Spleen (tissue), 11 donors: Measurements from ENCODE around the gene CABLES1. TPM values are rescaled to one million over a fixed set of nuclear protein-coding genes. Genes with fewer than 3 reads are reported as not detected.

Source experiments
- DNase-seq: peaks from one replicate; pipeline ENCODE4 v3.0.0-alpha.2; 2020
- H3K27ac ChIP-seq, 8 donors: fragments of 200-600 bp; sonication (generic) in 7 of 8; 1 replicate in 4 of 8; 2 replicates in 4 of 8; pipeline versions ENCODE4 v1.5.0 to v1.8.0; 2016 to 2021; ENCODE audit warnings: inconsistent platforms in 4 of 8, mild to moderate bottlenecking in 4 of 8, moderate library complexity in 1 of 8
- H3K27me3 ChIP-seq, 7 donors: fragments of 200-600 bp; sonication (generic) in 6 of 7; replicated peaks in 1 of 7; 1 replicate in 4 of 7; 2 replicates in 3 of 7; pipeline versions ENCODE4 v1.5.0 to v1.8.0; 2016 to 2021; ENCODE audit warnings: inconsistent platforms in 3 of 7, mild to moderate bottlenecking in 1 of 7
- H3K36me3 ChIP-seq, 6 donors: fragments of 200-600 bp; sonication (generic) in 5 of 6; 1 replicate in 4 of 6; 2 replicates in 2 of 6; pipeline versions ENCODE4 v1.5.0 to v1.8.0; 2016 to 2021; ENCODE audit warnings: inconsistent platforms in 2 of 6
- H3K4me1 ChIP-seq, 6 donors: fragments of 200-600 bp; sonication (generic) in 5 of 6; 1 replicate in 3 of 6; 2 replicates in 3 of 6; pipeline versions ENCODE4 v1.5.0 to v1.8.0; 2016 to 2021; ENCODE audit warnings: inconsistent platforms in 3 of 6
- H3K4me3 ChIP-seq, 8 donors: fragments of 200-600 bp; sonication (generic) in 7 of 8; 1 replicate in 4 of 8; 2 replicates in 4 of 8; pipeline versions ENCODE4 v1.5.0 to v1.8.0; 2016 to 2021; ENCODE audit warnings: inconsistent platforms in 4 of 8, mild to moderate bottlenecking in 4 of 8, moderate library complexity in 2 of 8
- H3K9me3 ChIP-seq, 8 donors: fragments of 200-600 bp; sonication (generic) in 7 of 8; 1 replicate in 4 of 8; 2 replicates in 4 of 8; pipeline versions ENCODE4 v1.5.0 to v1.8.0; 2016 to 2021; ENCODE audit warnings: inconsistent platforms in 4 of 8
- CTCF ChIP-seq, 11 experiments: fragments of 200-600 bp in 7 of 11; fragments of 450-650 bp in 4 of 11; sonication (generic) in 4 of 11; IDR thresholded peaks in 8 of 11; conservative IDR thresholded peaks in 3 of 11; 1 replicate in 7 of 11; 2 replicates in 4 of 11; pipeline versions ENCODE4 v1.4.0 to v1.8.0; 2016 to 2021; ENCODE audit warnings: antibody characterized with exemption in 11 of 11, inconsistent platforms in 4 of 11, mild to moderate bottlenecking in 1 of 11
- POLR2A ChIP-seq, 3 donors: fragments of 450-650 bp; IDR thresholded peaks; one replicate each; pipeline ENCODE4 v1.5.1; 2017; ENCODE audit warnings: antibody characterized with exemption in 3 of 3, mild to moderate bottlenecking in 1 of 3
- POLR2AphosphoS5 ChIP-seq, 3 donors: sonication (generic); formaldehyde crosslinking; IDR thresholded peaks; one replicate each; pipeline ENCODE4 v1.5.1; 2017; ENCODE audit warnings: antibody characterized with exemption in 3 of 3
- WGBS, 5 donors: extraction: QIAGEN DNeasy Blood & Tissue Kit in 3 of 5; methylation state at CpG; one replicate each; pipeline versions ENCODE4 v1.1.5 to v1.1.7; 2013 to 2018; 5-methylcytosine and 5-hydroxymethylcytosine counted together
- intact Hi-C: fragments of 100-400 bp; cut with DNase I; formaldehyde crosslinking; loops from one replicate; pipeline ENCODE4 v1.15.0; 2023; ENCODE audit warnings: low total_unique reads
- polyA plus RNA-seq, 3 donors: library from polyadenylated mRNA; stranded (reverse); fragments of 200-250 nt; gene quantifications; one replicate each; pipeline ENCODE4 v1.2.1, GENCODE V29; 2013
- total RNA-seq, 7 donors: library from RNA; depleted of rRNA in 3 of 7; stranded (reverse); fragments of >200 nt in 3 of 7; fragmentation: NEBNext Ultra II Directional in 4 of 7; extraction: Animal tissue kit (Norgen Biotek cat#: 25700) in 4 of 7; gene quantifications; one replicate each; pipeline versions ENCODE4 v1.1.0 to v1.2.1, GENCODE V29; 2016 to 2021
- donor health status: healthy with polysubstance abuse.
- donor health status: DM: no; HTN: no; CAD: no; lungs with moderate emphysema.
- donor health status: DM: no; HTN: no; CAD: no.
- donor health status: Bipolar disorder and iron deficiency.
- donor health status: healthy.
- donor health status: DM: no; HTN: no; CAD: no.
- donor health status: DM: yes; HTN: yes; CAD: no.

CABLES1 gene
- total and polyA plus RNA-seq, 10 donors = 1.7 to 18.7 (median 6.0) TPM

- Histone ChIP-seq H3K27ac (no peak overlapping the region), H3K4me1 (no peaks in the 10 kb centered on the region), H3K9me3 (peaks cover 0 to 8% (median 0%) of the 10 kb centered on the region in 8 donors), H3K36me3 (peaks cover 0 to 9% (median 0%) of the 10 kb centered on the region in 6 donors), H3K4me3 (no peak overlapping the region), H3K27me3 (no peaks in the 10 kb centered on the region)
- no peak for TF ChIP-seq CTCF (IDR thresholded peaks at IDR 0.05 in 8 of 11, conservative IDR thresholded peaks at IDR 0.05 in 3 of 11)
- TF ChIP-seq POLR2A (IDR thresholded peaks at IDR 0.05) = no peak
- no peak for TF ChIP-seq POLR2AphosphoS5 (IDR thresholded peaks at IDR 0.05)
- WGBS, 5 donors = 88 to 93% (median 92%) methylated on average over 3 of the region's 3 CpGs
- intact Hi-C loops = no loop called here
- DNase-seq = no peak
These were observed 75.9 kb downstream of the CABLES1 start for GRCh38 chr18:23211146-23211545.

- intact Hi-C loops = no loop called here
- no peak for DNase-seq
- Histone ChIP-seq H3K36me3 (peaks cover 0 to 9% (median 0%) of the 10 kb centered on the region in 6 donors), H3K27ac (no peak overlapping the region), H3K4me3 (no peak overlapping the region), H3K4me1 (no peaks in the 10 kb centered on the region), H3K27me3 (no peaks in the 10 kb centered on the region), H3K9me3 (peaks cover 0 to 8% (median 0%) of the 10 kb centered on the region in 8 donors)
- 87 to 93% (median 92%) methylated on average over 3 of the region's 3 CpGs for WGBS, 5 donors
- no peak for TF ChIP-seq CTCF (IDR thresholded peaks at IDR 0.05 in 8 of 11, conservative IDR thresholded peaks at IDR 0.05 in 3 of 11)
- no peak for TF ChIP-seq POLR2A (IDR thresholded peaks at IDR 0.05)
- TF ChIP-seq POLR2AphosphoS5 (IDR thresholded peaks at IDR 0.05) = no peak
These were observed 76.9 kb downstream of the CABLES1 start for GRCh38 chr18:23212161-23212560.

GRCh38 chr18:23213200-23213599 lies 77.9 kb downstream of the CABLES1 start:
- TF ChIP-seq POLR2A (IDR thresholded peaks at IDR 0.05) (no peak), CTCF (IDR thresholded peaks at IDR 0.05 in 8 of 11, conservative IDR thresholded peaks at IDR 0.05 in 3 of 11) (no peak), POLR2AphosphoS5 (IDR thresholded peaks at IDR 0.05) (no peak)
- Histone ChIP-seq H3K9me3 (peaks cover 0 to 8% (median 0%) of the 10 kb centered on the region in 8 donors), H3K4me3 (no peak overlapping the region), H3K27me3 (no peaks in the 10 kb centered on the region), H3K27ac (no peak overlapping the region), H3K4me1 (no peaks in the 10 kb centered on the region), H3K36me3 (peaks cover 0 to 9% (median 0%) of the 10 kb centered on the region in 6 donors)
- intact Hi-C loops = no loop called here
- DNase-seq = no peak

- Histone ChIP-seq H3K27ac (no peak overlapping the region), H3K4me3 (no peak overlapping the region), H3K9me3 (no peaks in the 10 kb centered on the region), H3K27me3 (no peaks in the 10 kb centered on the region), H3K36me3 (no peaks in the 10 kb centered on the region), H3K4me1 (no peaks in the 10 kb centered on the region)
- DNase-seq = peak; percentile 54
- no peak for TF ChIP-seq CTCF (IDR thresholded peaks at IDR 0.05 in 8 of 11, conservative IDR thresholded peaks at IDR 0.05 in 3 of 11)
- TF ChIP-seq POLR2AphosphoS5 (IDR thresholded peaks at IDR 0.05) = no peak
- TF ChIP-seq POLR2A (IDR thresholded peaks at IDR 0.05) = no peak
- intact Hi-C loops = no loop called here
- WGBS, 5 donors = 93 to 97% (median 96%) methylated on average over 11 of the region's 11 CpGs
These were observed 82.5 kb downstream of the CABLES1 start for GRCh38 chr18:23217781-23218180.
